ENCODE results near the gene RECK.

DNA sequence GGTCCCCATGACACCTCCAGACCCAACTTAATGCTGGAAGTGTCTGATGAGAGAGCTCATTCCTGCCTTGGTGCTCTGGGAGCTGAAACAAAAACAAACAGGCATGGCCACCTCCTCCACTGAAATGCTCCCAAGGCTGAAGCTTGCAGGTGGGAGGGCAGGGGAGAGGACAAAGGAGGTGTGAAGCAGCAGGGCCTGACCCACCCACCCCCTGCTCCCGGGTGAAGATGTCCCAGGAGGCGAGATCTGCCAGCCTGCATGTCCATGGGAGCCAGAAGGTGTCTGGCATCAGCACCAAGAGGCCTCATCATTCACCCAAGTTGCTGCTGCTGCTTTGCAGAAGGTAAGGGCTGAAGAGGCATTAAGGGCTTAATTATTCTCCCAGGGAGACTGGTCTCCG is 128.3 kb downstream of the RECK start:
- TF ChIP-seq, protein P1, sequence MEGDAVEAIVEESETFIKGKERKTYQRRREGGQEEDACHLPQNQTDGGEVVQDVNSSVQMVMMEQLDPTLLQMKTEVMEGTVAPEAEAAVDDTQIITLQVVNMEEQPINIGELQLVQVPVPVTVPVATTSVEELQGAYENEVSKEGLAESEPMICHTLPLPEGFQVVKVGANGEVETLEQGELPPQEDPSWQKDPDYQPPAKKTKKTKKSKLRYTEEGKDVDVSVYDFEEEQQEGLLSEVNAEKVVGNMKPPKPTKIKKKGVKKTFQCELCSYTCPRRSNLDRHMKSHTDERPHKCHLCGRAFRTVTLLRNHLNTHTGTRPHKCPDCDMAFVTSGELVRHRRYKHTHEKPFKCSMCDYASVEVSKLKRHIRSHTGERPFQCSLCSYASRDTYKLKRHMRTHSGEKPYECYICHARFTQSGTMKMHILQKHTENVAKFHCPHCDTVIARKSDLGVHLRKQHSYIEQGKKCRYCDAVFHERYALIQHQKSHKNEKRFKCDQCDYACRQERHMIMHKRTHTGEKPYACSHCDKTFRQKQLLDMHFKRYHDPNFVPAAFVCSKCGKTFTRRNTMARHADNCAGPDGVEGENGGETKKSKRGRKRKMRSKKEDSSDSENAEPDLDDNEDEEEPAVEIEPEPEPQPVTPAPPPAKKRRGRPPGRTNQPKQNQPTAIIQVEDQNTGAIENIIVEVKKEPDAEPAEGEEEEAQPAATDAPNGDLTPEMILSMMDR (IDR thresholded peaks at IDR 0.05; ENCODE audit: low read depth, low read length, poor library complexity, severe bottlenecking), result no peak
- TF ChIP-seq EZH2phosphoT487 (IDR thresholded peaks at IDR 0.05; ENCODE audit: borderline replicate concordance, low read length), result no peak

Data from DOHH2 (cell line).